Gastrocnemius medialis (tissue), 4 donors: Measurements from ENCODE around the gene CELF4.

Experiments used
- POLR2A ChIP-seq, 2 donors: fragments of 450-650 bp; IDR thresholded peaks; one replicate each; pipeline ENCODE4 v1.6.1; 2017; ENCODE audit warnings: antibody characterized with exemption in 2 of 2, mild to moderate bottlenecking in 2 of 2, moderate library complexity in 2 of 2
- TF ChIP-seq, protein P1 (sequence below), 5 experiments: fragments of 450-650 bp in 3 of 5; fragments of 200-600 bp in 2 of 5; sonication (generic) in 2 of 5; IDR thresholded peaks in 4 of 5; conservative IDR thresholded peaks in 1 of 5; 1 replicate in 4 of 5; 2 replicates in 1 of 5; pipeline ENCODE4 v1.5.1; 2016 to 2019; ENCODE audit warnings: antibody characterized with exemption in 5 of 5, mild to moderate bottlenecking in 3 of 5, moderate library complexity in 3 of 5

GRCh38 chr18:37540424-37541138 is 25.0 kb downstream of the CELF4 start:
- TF ChIP-seq, protein P1, sequence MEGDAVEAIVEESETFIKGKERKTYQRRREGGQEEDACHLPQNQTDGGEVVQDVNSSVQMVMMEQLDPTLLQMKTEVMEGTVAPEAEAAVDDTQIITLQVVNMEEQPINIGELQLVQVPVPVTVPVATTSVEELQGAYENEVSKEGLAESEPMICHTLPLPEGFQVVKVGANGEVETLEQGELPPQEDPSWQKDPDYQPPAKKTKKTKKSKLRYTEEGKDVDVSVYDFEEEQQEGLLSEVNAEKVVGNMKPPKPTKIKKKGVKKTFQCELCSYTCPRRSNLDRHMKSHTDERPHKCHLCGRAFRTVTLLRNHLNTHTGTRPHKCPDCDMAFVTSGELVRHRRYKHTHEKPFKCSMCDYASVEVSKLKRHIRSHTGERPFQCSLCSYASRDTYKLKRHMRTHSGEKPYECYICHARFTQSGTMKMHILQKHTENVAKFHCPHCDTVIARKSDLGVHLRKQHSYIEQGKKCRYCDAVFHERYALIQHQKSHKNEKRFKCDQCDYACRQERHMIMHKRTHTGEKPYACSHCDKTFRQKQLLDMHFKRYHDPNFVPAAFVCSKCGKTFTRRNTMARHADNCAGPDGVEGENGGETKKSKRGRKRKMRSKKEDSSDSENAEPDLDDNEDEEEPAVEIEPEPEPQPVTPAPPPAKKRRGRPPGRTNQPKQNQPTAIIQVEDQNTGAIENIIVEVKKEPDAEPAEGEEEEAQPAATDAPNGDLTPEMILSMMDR (IDR thresholded peaks at IDR 0.05 in 4 of 5, conservative IDR thresholded peaks at IDR 0.05 in 1 of 5), result no peak
- TF ChIP-seq POLR2A (IDR thresholded peaks at IDR 0.05), result no peak
